GM12878 (cell line): ENCODE data around the gene RAB11FIP2. TPM values are rescaled to one million over a fixed set of nuclear protein-coding genes. Genes with fewer than 3 reads are reported as not detected.

Source experiments
- ATAC-seq: fragments of 200-7000 bp; cut with Tn5 transposase; 3 replicates; pipeline ENCODE4 v1.9.1; 2020; ENCODE audit warnings: mild to moderate bottlenecking, moderate library complexity
- BruUV-seq: library from RNA; stranded (reverse); fragments of 400-500 nt; replicated peaks from 2 replicates; lab custom pipeline; 2021; lab: Mats Ljungman, UMichigan
- CTCF ChIA-PET: fragments of 300-600 bp; sonication (Branson Sonifier 250); formaldehyde crosslinking; extraction: SDS; loops from one replicate; lab custom pipeline; 2021; ENCODE audit warnings: inconsistent platforms; lab: Yijun Ruan, JAX
- POLR2A ChIA-PET: fragments of 350-600 bp; formaldehyde crosslinking; extraction: SDS; loops from one replicate; lab custom pipeline; 2021; ENCODE audit warnings: inconsistent platforms; lab: Charles Lee
- RAD21 ChIA-PET: fragments of 300-600 bp; sonication (Branson Sonifier 250); formaldehyde crosslinking; loops from one replicate; lab custom pipeline; 2023; ENCODE audit warnings: antibody characterized with exemption; ENCODE audit not compliant: unreplicated experiment; lab: Charles Lee
- SMC1A ChIA-PET: fragments of 300-600 bp; sonication (Branson Sonifier 250); formaldehyde crosslinking; loops from one replicate; lab custom pipeline; 2023; ENCODE audit not compliant: unreplicated experiment, uncharacterized antibody; lab: Charles Lee
- DNase-seq: peaks from one replicate; pipeline ENCODE4 v3.0.0-alpha.2; 2011; ENCODE audit warnings: low read depth, low spot score
- FAIRE-seq: peaks from 3 replicates; lab custom pipeline; 2011; peaks lifted over from hg19 to GRCh38; lab: Jason Lieb, UNC
- H2AFZ ChIP-seq: 2 replicates; pipeline ENCODE4 v1.6.0; 2011; ENCODE audit warnings: low read depth, low read length, control low read depth; ENCODE audit not compliant: control insufficient read depth
- H3K27ac ChIP-seq: 2 replicates; pipeline ENCODE4 v1.5.1; 2011; ENCODE audit warnings: control low read depth; ENCODE audit not compliant: control insufficient read depth, insufficient read depth
- H3K27me3 ChIP-seq, 2 experiments: replicated peaks in 1 of 2; 2 replicates each; pipeline versions ENCODE4 v1.6.0 to v1.6.1; 2011; ENCODE audit warnings: low read length in 1 of 2; ENCODE audit not compliant: control insufficient read depth in 2 of 2, insufficient read depth in 2 of 2
- H3K36me3 ChIP-seq, 2 experiments: 2 replicates each; pipeline ENCODE4 v1.5.1; 2011; ENCODE audit warnings: low read length in 1 of 2; ENCODE audit not compliant: control insufficient read depth in 2 of 2, insufficient read depth in 2 of 2
- H3K4me1 ChIP-seq: 2 replicates; pipeline ENCODE4 v1.6.1; 2011; ENCODE audit warnings: mild to moderate bottlenecking, low read length, moderate library complexity, mixed read lengths; ENCODE audit not compliant: control insufficient read depth, insufficient read depth
- H3K4me2 ChIP-seq: 2 replicates; pipeline ENCODE4 v1.6.0; 2011; ENCODE audit warnings: control low read depth; ENCODE audit not compliant: control insufficient read depth, insufficient read depth
- H3K4me3 ChIP-seq: fragments of 200-600 bp; sonication (generic); 2 replicates; pipeline ENCODE4 v1.5.1; 2016
- H3K79me2 ChIP-seq: 2 replicates; pipeline ENCODE4 v1.6.0; 2011; ENCODE audit warnings: low read length; ENCODE audit not compliant: control insufficient read depth, insufficient read depth
- H3K9ac ChIP-seq: 2 replicates; pipeline ENCODE4 v1.8.0; 2011; ENCODE audit warnings: low read length, control low read depth, mixed read lengths; ENCODE audit not compliant: control insufficient read depth, insufficient read depth
- H3K9me3 ChIP-seq: replicated peaks from 3 replicates; pipeline ENCODE4 v1.5.1; 2011; ENCODE audit warnings: mild to moderate bottlenecking, low read length; ENCODE audit not compliant: control insufficient read depth, insufficient read depth
- H4K20me1 ChIP-seq: 2 replicates; pipeline ENCODE4 v1.6.0; 2011; ENCODE audit not compliant: control insufficient read depth, insufficient read depth
- EED ChIP-seq: sonication (generic); IDR thresholded peaks from 2 replicates; pipeline ENCODE4 v1.6.1; 2016; ENCODE audit warnings: antibody characterized with exemption, low read depth
- GATAD2B ChIP-seq: fragments of 450-650 bp; conservative IDR thresholded peaks from 2 replicates; pipeline ENCODE4 v1.6.1; 2017; ENCODE audit warnings: low read depth, mild to moderate bottlenecking, moderate library complexity
- HDAC2 ChIP-seq: fragments of 200-600 bp; sonication (generic); IDR thresholded peaks from 2 replicates; pipeline ENCODE4 v1.6.1; 2017
- IKZF2 ChIP-seq, 2 experiments: fragments of 450-650 bp; IDR thresholded peaks; 2 replicates each; pipeline ENCODE4 v1.6.1; 2017; ENCODE audit warnings: mild to moderate bottlenecking in 2 of 2, moderate library complexity in 2 of 2
- MTA3 ChIP-seq: IDR thresholded peaks from 2 replicates; pipeline ENCODE4 v1.6.1; 2012; ENCODE audit warnings: low read length, inconsistent platforms, borderline replicate concordance
- PAX8 ChIP-seq: fragments of 450-650 bp; IDR thresholded peaks from 2 replicates; pipeline ENCODE4 v1.6.1; 2017; ENCODE audit warnings: mild to moderate bottlenecking, moderate library complexity
- PKNOX1 ChIP-seq: fragments of 450-650 bp; IDR thresholded peaks from 2 replicates; pipeline ENCODE4 v1.6.1; 2016; ENCODE audit warnings: mild to moderate bottlenecking
- SIN3A ChIP-seq: IDR thresholded peaks from 2 replicates; pipeline ENCODE4 v1.6.1; 2012; ENCODE audit warnings: low read depth, low read length, improper control_type of control experiment
- TARDBP ChIP-seq: IDR thresholded peaks from 2 replicates; pipeline ENCODE4 v1.6.1; 2016; ENCODE audit warnings: borderline replicate concordance
- TBL1XR1 ChIP-seq: IDR thresholded peaks from 2 replicates; pipeline ENCODE4 v1.6.1; 2012; ENCODE audit warnings: low read depth, low read length, improper control_type of control experiment
- WGBS: methylation state at CpG from one replicate; pipeline ENCODE4 v1.1.6; 2016; ENCODE audit warnings: low lambda C conversion rate; ENCODE audit not compliant: insufficient replicate concordance, insufficient coverage; ENCODE audit errors: missing lambda C conversion rate; 5-methylcytosine and 5-hydroxymethylcytosine counted together
- in situ Hi-C: fragments of 300-500 bp; cut with MboI; formaldehyde crosslinking; loops from 9 replicates; pipeline ENCODE4 v1.14.3; 2018; ENCODE audit warnings: mixed read lengths
- intact Hi-C: fragments of 100-400 bp; cut with micrococcal nuclease; formaldehyde crosslinking; loops from one replicate; pipeline ENCODE4 v1.14.2; 2022; ENCODE audit not compliant: unreplicated experiment
- polyA plus RNA-seq, 11 experiments: library from polyadenylated mRNA; depleted of rRNA in 4 of 11; unstranded in 6 of 11; stranded (reverse) in 5 of 11; fragments of >200 nt; fragmentation: Nextera tagmentation in 4 of 11; fragmentation: Illumina TruSeq in 1 of 11; extraction: Ambion mirVana in 4 of 11; extraction: Trizol in 1 of 11; gene quantifications; 1 replicate in 1 of 11; 2 replicates in 10 of 11; pipeline versions ENCODE4 v1.2.1 to v1.2.3, GENCODE V29; 2011 to 2016; ENCODE audit warnings: inconsistent platforms in 2 of 11, missing spikeins in 2 of 11, low read depth in 1 of 11
- total RNA-seq, 4 experiments: library from RNA; depleted of rRNA in 3 of 4; stranded (reverse); fragments of >200 nt in 3 of 4; fragmentation: Illumina TruSeq in 1 of 4; extraction: Trizol in 1 of 4; gene quantifications; 2 replicates each; pipeline versions ENCODE4 v1.2.1 to v1.2.3, GENCODE V29; 2013 to 2021

Gene RAB11FIP2
- total and polyA plus RNA-seq, 10 of the 15 experiments (the other 5 are each of a cell fraction or from before 2014, with no cell fraction given): 1.8 to 16.7 (median 4.3) TPM

DNA sequence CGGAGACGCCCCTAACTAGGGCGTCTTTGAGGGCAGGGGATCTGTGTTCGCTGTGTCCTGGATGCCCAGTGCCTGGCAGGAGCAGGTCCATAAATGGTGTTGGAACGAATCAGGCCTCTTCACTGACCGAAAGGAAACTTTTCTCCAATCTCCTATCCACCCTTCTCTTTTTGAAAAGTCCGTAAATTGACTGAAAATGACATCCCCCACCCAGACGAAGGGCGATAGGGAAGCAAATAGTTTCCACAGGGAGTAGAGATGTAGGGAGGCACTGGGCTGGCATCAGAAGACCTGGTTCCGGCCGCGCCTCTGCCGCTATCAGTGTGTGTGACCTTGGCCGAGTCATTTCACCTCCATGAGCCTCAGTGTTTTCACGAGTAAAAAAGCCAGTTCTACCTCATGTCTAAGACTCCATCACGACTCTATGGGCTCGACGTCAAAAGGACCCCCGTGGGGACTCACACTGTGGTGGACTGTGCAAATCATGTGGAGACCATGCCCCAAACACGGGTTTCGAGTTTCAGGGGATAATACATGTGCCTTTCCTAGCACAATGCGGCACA lies 497 bp upstream of the RAB11FIP2 start (continued):
- TF ChIP-seq TARDBP (no peak), EED (no peak), HDAC2 (no peak), PAX8 (no peak), PKNOX1 (no peak), TBL1XR1 (no peak), GATAD2B (no peak), MTA3 (no peak)

DNA sequence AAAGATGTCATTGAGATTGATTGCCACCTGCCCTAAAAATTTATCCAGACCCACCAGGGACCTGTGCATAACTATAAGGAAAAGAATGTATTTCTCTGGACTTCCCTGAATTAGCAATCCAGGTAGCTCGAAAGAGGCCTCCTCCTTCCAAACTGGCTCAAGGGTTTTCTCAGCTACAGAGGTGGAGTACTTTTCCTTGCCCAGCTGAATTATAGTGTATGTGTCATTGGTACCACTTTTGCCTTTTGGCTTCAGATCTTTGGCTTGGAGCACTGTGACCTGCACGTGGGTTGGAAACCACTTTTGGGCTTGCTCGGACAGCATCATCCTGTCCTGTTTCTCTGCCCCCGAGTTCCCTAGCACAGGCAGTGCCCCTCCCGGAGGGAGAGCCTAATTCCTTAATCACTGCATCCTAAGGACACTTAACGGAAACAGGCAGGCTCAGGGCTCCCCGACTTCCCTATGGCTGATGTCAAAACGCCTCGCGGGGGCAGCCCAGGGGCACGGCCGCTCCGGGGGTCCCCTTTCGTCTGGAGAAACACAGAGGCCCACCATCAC lies 825 bp downstream of the RAB11FIP2 start:
- no peaks in the 10 kb centered on the region for H3K9me3 ChIP-seq
- H3K36me3 ChIP-seq: no peaks in the 10 kb centered on the region
- ATAC-seq (peak; percentile 50), DNase-seq (peak; percentile 4), FAIRE-seq (no peak)
- TF ChIP-seq EED: 0 out of 2 replicates have a peak, but pooled peaks have one; percentile 42
- TF ChIP-seq SIN3A: no peak
- TF ChIP-seq IKZF2 (IDR thresholded peaks at IDR 0.05): peak; percentile 18 to 38; a peak in 1 of 4 replicates
- no peaks in the 10 kb centered on the region for H4K20me1 ChIP-seq
- peak overlapping the region; percentile 95 for H2AFZ ChIP-seq
- H3K4me1 ChIP-seq: peaks cover 4% of the 10 kb centered on the region
- WGBS: 1% methylated on average over 14 of the region's 14 CpGs
- ChIA-PET POLR2A (no interaction called here), CTCF (interaction anchor here (0.5 to 1.0 kb wide), 3 partner anchors 324 to 549 kb away, joined by 3 to 6 read pairs (median 4); no protein-coding TSS in a partner anchor), SMC1A (interaction anchor here (0.9 to 1.3 kb wide), 2 partner anchors 14 to 549 kb away, joined by 4 read pairs; no protein-coding TSS in a partner anchor), RAD21 (interaction anchor here (1.9 kb wide), 1 partner anchor 18 kb away, joined by 9 read pairs; no protein-coding TSS in a partner anchor)
- H3K9ac ChIP-seq: peak overlapping the region; percentile 78
- H3K4me3 ChIP-seq: peak overlapping the region; percentile 79
- BruUV-seq: no TSS peak
- peak overlapping the region; percentile 97 for H3K4me2 ChIP-seq
- in situ Hi-C loops: no loop called here
- H3K79me2 ChIP-seq: peaks cover 35% of the 10 kb centered on the region
- intact Hi-C loops: no loop called here
- no peaks in the 10 kb centered on the region for H3K27me3 ChIP-seq
- peak overlapping the region; percentile 85 for H3K27ac ChIP-seq
